Vagina (tissue), 2 donors: ENCODE measurements around the gene SSH3. TPM values are rescaled to one million over a fixed set of nuclear protein-coding genes. Genes with fewer than 3 reads are reported as not detected.
"Not testable (repeated sequence)": the region's sequence is repeated elsewhere in the genome, so short reads cannot be mapped to it uniquely, and the experiment has no call there.

Experiments used
- DNase-seq, 2 donors: peaks; one replicate each; pipeline ENCODE4 v3.0.0-alpha.2; 2017; ENCODE audit errors: extremely low spot score in 2 of 2
- H3K27ac ChIP-seq: fragments of 200-600 bp; sonication (generic); one replicate; pipeline ENCODE4 v1.5.1; 2019
- H3K27me3 ChIP-seq: fragments of 200-600 bp; sonication (generic); one replicate; pipeline ENCODE4 v1.5.1; 2019
- H3K36me3 ChIP-seq, 2 donors: fragments of 200-600 bp; sonication (generic); one replicate each; pipeline ENCODE4 v1.5.1; 2017 to 2019
- H3K4me1 ChIP-seq: fragments of 200-600 bp; sonication (generic); one replicate; pipeline ENCODE4 v1.5.1; 2019
- H3K4me3 ChIP-seq, 2 donors: fragments of 200-600 bp; sonication (generic); 1 replicate in 1 of 2; 2 replicates in 1 of 2; pipeline ENCODE4 v1.5.1; 2016 to 2019
- H3K9me3 ChIP-seq: fragments of 200-600 bp; sonication (generic); one replicate; pipeline ENCODE4 v1.5.1; 2019
- CTCF ChIP-seq, 3 experiments: fragments of 450-650 bp in 2 of 3; fragments of 200-600 bp in 1 of 3; sonication (generic) in 1 of 3; IDR thresholded peaks; one replicate each; pipeline ENCODE4 v1.5.1; 2017 to 2019; ENCODE audit warnings: antibody characterized with exemption in 3 of 3, mild to moderate bottlenecking in 2 of 3, moderate library complexity in 2 of 3
- POLR2A ChIP-seq, 2 donors: fragments of 450-650 bp; IDR thresholded peaks; one replicate each; pipeline ENCODE4 v1.6.1; 2017; ENCODE audit warnings: antibody characterized with exemption in 2 of 2, mild to moderate bottlenecking in 2 of 2, moderate library complexity in 2 of 2
- POLR2AphosphoS5 ChIP-seq, 2 donors: sonication (generic); formaldehyde crosslinking; IDR thresholded peaks; one replicate each; pipeline ENCODE4 v1.9.0; 2017; ENCODE audit warnings: antibody characterized with exemption in 2 of 2, mild to moderate bottlenecking in 2 of 2, low read depth in 1 of 2; ENCODE audit not compliant: insufficient read depth in 1 of 2
- intact Hi-C: fragments of 100-400 bp; cut with DNase I; formaldehyde crosslinking; loops from one replicate; pipeline ENCODE4 v1.15.1; 2023
- total RNA-seq: library from RNA; depleted of rRNA; stranded (reverse); fragments of >200 nt; gene quantifications from one replicate; pipeline ENCODE4 v1.2.3, GENCODE V29; 2016

SSH3 gene
- total RNA-seq, 1 donor from 2014 or later: 98.0 TPM

GRCh38 chr11:67316882-67317204 lies 13.5 kb downstream of the SSH3 start:
- Histone ChIP-seq H3K4me1 (peaks cover 44% of the 10 kb centered on the region), H3K27me3 (no peaks in the 10 kb centered on the region), H3K27ac (peak overlapping the region; percentile 98), H3K4me3 (peak overlapping the region; percentile 73 to 84), H3K36me3 (no peaks in the 10 kb centered on the region), H3K9me3 (no peaks in the 10 kb centered on the region)
- no peak for DNase-seq
- intact Hi-C loops: loop anchor here (1.0 kb wide), 1 partner anchor 51 kb away; the partner anchor contains the start of gene GRK2
- TF ChIP-seq CTCF (IDR thresholded peaks at IDR 0.05) (no peak), POLR2AphosphoS5 (IDR thresholded peaks at IDR 0.05; ENCODE audit: insufficient read depth in 1 of 2, low read depth in 1 of 2) (no peak)

GRCh38 chr11:67317205-67317887 lies 14.0 kb downstream of the SSH3 start:
- peak; percentile 95 to 98 for DNase-seq
- Histone ChIP-seq H3K27me3 (no peaks in the 10 kb centered on the region), H3K4me1 (peaks cover 39% of the 10 kb centered on the region), H3K36me3 (no peaks in the 10 kb centered on the region), H3K9me3 (no peaks in the 10 kb centered on the region), H3K27ac (peak overlapping the region; percentile 98), H3K4me3 (peak overlapping the region; percentile 73 to 84)
- intact Hi-C loops: loop anchor here (1.0 kb wide), 1 partner anchor 51 kb away; the partner anchor contains the start of gene GRK2
- TF ChIP-seq CTCF (IDR thresholded peaks at IDR 0.05) (peak; percentile 97 to 99 (median 98)), POLR2A (IDR thresholded peaks at IDR 0.05) (peak in 1 of 2 donors; percentile 57), POLR2AphosphoS5 (IDR thresholded peaks at IDR 0.05; ENCODE audit: insufficient read depth in 1 of 2, low read depth in 1 of 2) (peak; percentile 91 to 92)

GRCh38 chr11:67317888-67318555 lies 14.7 kb downstream of the SSH3 start:
- intact Hi-C loops: loop anchor here (1.0 kb wide), 1 partner anchor 52 kb away; the partner anchor contains the start of gene GRK2
- H3K9me3 ChIP-seq: no peaks in the 10 kb centered on the region
- H3K4me3 ChIP-seq: peak overlapping the region; percentile 73 to 84
- H3K27me3 ChIP-seq: no peaks in the 10 kb centered on the region
- peaks cover 32% of the 10 kb centered on the region for H3K4me1 ChIP-seq
- peak overlapping the region; percentile 98 for H3K27ac ChIP-seq
- no peak for DNase-seq
- H3K36me3 ChIP-seq: no peaks in the 10 kb centered on the region
- no peak for TF ChIP-seq CTCF (IDR thresholded peaks at IDR 0.05)
- no peak for TF ChIP-seq POLR2A (IDR thresholded peaks at IDR 0.05)
- TF ChIP-seq POLR2AphosphoS5 (IDR thresholded peaks at IDR 0.05; ENCODE audit: insufficient read depth in 1 of 2, low read depth in 1 of 2): no peak

GRCh38 chr11:67318876-67319275 lies 15.5 kb downstream of the SSH3 start:
- Histone ChIP-seq H3K4me1 (peaks cover 27% of the 10 kb centered on the region), H3K4me3 (peak overlapping the region in 1 of 2 donors; percentile 84)
- H3K27me3 ChIP-seq, DNase-seq, H3K27ac ChIP-seq, intact Hi-C loops, H3K36me3 ChIP-seq, H3K9me3 ChIP-seq: not testable (repeated sequence)

GRCh38 chr11:67320011-67320410 lies 16.7 kb downstream of the SSH3 start:
- no peak overlapping the region for H3K27ac ChIP-seq
- intact Hi-C loops: no loop called here
- no peak for DNase-seq
- H3K4me1 ChIP-seq: peaks cover 27% of the 10 kb centered on the region
- H3K9me3 ChIP-seq: no peaks in the 10 kb centered on the region
- TF ChIP-seq POLR2A (IDR thresholded peaks at IDR 0.05): no peak
- TF ChIP-seq CTCF (IDR thresholded peaks at IDR 0.05): no peak
- no peak for TF ChIP-seq POLR2AphosphoS5 (IDR thresholded peaks at IDR 0.05; ENCODE audit: insufficient read depth in 1 of 2, low read depth in 1 of 2)
- no peaks in the 10 kb centered on the region for H3K36me3 ChIP-seq
- H3K4me3 ChIP-seq: no peak overlapping the region
- no peaks in the 10 kb centered on the region for H3K27me3 ChIP-seq
